HG02885 (cell line): Measurements from ENCODE around the gene ZNF526.
A peak's percentile ranks its signal among the peaks of the same experiment; 100 is the strongest.

Source experiments
- ATAC-seq: cut with Tn5 transposase; IDR thresholded peaks from one replicate; pipeline ENCODE4 v1.9.1; 2021; ENCODE audit warnings: mild to moderate bottlenecking; ENCODE audit not compliant: unreplicated experiment, poor library complexity

The ZNF526 gene

GRCh38 chr19:42193706-42194105, 26.4 kb upstream of the ZNF526 start:
- no peak for ATAC-seq

DNA sequence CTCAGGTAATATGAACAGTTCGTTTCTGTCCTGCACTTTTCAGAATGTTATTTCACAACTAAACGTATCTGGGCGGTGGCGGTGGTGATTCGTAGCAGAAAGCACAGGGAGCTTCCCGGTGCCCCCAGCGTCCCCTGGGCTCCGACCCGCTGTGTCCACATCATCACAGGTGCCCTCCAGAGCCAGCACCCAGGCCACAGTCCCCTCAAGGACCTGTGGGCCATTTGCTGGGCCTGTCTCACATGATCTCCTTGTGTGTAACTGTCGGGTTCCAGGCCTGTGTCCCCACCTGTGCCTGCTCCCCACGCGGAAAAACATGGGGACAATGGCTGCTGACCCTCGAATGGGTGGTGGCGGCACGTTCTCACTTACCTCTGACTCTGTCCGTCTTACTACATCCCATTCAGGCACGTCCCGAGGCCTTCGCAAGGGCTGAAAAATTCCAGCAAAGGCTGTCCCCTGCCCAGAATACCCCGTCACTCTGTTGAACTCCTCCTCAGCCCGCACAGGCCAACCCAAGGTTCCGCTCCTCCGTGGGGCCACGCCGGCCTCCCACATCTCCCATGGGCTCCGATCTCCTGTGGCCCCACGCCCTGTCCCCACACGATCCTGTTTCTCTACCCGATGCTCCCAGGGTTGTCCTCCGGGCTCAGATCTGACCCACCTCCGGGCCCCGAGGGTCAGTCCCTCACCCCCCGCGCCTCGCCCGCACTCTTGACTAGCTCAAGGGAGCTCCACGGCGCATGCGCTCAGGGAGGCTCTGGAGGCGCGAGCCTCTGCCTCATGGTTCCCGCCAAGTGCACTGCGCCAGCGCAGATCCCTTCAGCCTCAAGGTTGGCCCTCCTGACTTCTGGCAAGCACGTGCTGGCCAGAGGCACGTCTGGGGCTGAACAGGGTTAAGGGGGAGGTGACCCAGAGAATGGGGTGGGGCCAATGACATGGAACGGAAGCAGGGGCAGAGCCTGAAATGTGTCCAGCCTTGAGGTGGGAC, 23.8 kb upstream of the ZNF526 start:
- no peak for ATAC-seq

DNA sequence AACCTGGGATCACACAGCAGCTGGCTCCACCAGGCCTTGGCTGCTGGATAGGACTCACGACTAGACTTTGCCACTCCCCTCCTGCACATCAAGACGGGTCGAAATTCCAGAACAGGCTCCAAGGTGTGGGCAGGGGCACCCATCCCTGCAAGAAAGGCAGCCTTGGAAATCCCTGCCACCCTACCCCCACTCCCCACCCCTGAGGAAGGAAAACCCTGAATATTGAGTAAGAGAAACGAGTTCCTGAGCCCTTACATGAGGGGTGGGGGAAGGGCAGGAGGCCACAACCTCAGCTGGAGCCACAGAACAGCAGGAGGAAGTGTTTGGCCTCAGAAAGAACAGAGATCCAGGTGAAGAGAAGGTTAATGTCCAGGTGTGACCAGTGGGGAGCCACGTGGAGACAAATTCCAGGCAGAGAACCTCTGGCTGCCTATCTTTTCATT, 22.7 kb upstream of the ZNF526 start:
- ATAC-seq = no peak

GRCh38 chr19:42198676-42199439, 21.3 kb upstream of the ZNF526 start:
- ATAC-seq = peak; percentile 40

DNA sequence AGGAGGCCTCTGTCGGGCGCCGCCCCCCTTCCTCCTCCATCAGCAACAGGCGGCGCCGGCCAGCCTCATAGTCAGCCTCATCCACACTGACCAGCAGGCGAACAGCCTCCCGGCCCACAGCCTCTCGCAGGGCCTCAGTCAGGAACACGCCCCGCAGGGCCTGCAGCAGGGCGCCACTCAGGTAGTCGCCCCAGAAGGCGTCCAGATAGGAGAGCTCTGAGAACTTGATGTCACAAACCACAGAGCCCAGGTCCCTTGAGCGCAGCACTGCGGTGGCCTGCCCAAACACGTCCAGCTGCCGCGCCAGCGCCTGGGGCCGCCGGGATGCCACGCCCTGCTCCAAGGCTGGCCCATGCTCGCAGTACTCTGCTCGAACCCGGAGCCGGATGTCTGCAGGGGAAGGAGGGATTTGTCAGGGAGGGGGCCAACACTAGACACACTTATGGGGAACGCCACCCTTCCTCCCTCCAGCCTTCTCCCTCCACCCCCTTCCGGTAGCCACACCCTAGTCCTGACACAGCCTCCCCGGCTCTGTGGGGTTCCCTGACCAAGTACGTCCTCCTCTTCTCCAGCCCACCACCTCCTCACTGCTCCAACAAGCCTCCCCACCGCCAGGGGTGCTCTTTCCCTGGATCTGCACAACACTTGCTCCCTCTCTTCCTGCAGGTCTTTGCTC, 20.5 kb upstream of the ZNF526 start:
- ATAC-seq = peak; percentile 41

DNA sequence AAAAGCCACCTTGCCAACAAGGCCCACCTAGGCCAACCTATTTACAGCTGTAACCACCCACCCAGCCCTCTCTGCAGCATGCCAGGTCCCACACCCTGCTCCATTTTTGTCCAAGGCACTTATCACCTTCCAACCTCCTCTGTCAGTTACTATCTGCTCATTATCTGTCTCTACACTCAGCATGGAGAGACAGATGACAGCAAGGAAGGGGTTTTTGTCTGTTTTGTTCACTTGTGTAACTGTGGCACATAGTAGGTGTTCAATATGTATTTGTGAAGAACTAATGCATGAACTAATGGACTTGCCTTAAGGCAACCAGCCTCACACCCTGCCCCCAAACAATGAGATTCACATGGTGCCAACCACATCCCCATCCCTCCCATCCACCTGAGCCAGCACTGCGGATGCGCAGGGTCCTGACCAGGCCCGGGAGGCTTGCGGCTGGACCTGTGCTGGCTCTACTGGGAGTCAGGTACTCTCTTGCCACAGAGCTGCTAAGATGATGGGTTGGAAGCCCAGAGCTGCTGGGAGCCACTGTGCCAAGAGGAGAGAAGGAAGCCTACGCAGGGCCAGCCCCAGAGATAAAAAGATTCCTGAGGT, 19.9 kb upstream of the ZNF526 start:
- no peak for ATAC-seq

- ATAC-seq = peak; percentile 57
Observed at GRCh38 chr19:42201489-42202289, 18.4 kb upstream of the ZNF526 start.

- ATAC-seq = no peak
Observed at GRCh38 chr19:42202290-42202880, 17.7 kb upstream of the ZNF526 start.

DNA sequence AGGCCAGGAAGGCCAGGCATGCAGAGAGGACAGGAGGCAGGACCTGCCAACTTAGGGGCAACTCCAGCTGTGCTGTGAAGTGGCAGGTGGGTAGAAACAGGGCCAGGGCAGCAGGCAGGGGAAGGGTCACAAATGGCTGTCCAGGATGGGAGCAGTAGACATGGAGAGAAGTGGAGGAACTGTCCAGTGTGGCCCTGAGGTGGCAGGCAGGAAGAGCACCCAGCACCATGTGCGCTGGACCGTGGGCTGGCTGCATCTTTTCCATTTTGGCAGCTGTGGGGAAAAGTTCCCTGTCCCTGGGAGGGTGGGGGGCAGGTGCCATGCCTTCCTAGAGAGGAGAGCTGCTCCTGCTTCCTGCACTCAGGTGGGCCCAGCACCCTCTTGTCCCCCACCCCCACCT, 16.4 kb upstream of the ZNF526 start:
- no peak for ATAC-seq

- no peak for ATAC-seq
Observed at GRCh38 chr19:42204664-42205063, 15.4 kb upstream of the ZNF526 start.

DNA sequence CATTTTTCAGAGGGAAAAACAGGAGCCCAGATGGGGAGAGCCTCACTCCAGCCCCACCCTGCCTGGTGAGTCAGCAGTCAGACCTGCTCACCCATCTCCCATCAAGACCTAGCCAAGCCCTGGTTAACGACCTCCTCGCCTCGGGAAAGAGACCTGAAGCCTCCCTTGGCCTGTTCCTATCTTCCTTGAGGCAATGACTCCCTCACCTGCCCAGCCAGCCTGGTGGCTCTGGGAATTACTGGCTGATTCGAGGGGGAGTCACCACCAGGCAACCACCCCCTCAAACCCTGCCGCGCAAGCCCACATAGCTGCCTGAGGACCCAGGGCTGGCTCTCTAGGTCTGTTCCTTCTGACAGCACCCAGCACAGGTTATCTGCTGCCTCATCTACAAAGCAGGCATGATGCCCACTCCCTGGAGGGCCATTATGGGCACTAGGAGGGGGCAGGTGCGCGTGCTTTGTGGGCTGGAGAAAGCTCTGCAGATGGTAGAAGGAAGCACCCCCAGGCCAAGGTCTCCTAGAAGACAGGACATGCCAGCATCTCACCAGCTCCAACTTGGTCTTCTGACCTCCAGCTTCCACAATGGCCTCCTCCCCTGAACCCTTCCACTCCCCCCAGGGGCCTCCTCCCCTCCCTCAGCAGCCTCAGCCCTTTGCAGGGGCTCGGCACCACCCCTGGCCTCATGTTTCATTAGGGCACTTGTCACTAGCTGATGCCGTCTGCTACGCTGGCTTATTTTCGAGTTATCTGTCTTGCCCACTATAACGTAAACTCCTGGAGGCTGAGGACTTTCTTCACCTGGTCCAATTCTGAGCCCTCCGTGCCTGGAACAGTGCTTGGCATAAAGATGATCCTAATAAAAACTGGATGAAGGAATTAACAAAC, 13.0 kb upstream of the ZNF526 start:
- ATAC-seq = no peak

- ATAC-seq = no peak
Observed at GRCh38 chr19:42207767-42208271, 12.3 kb upstream of the ZNF526 start.

DNA sequence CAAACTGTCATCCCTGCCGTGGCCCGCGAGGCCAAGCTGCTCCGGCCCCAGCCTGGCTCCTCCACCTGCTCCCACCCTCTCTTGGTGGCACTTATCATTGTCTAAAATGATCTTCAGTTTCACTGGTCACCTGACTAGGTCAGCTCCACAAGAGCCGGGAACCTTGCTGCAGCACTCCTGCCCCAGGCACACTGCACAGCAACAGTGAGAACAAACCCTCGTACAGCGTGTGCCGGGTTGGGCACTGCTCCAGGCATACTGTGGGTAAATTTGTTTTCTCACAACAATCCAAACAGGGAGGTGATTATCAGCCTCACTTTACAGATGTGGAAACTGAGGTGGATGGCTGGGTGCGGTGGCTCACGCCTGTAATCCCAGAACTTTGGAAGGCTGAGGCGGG, 11.5 kb upstream of the ZNF526 start:
- no peak for ATAC-seq

DNA sequence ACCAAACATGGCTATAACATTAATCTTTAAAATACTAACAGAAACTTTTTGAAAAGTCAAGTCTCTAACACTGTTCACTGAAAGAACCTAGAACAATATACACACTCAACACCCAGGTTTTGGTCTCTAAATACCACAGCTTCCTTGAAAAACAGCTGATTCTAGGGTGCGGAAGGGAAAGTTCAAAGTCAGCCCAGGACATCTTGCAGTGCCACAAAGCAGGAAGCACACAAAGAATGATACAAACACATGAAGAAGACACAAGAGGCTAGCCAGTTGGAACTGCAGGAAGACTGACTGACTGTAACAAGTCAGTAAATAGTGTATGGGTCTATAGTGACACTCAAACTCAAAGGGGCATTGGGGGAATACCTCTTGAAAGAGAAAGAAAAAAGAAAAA, 7.2 kb upstream of the ZNF526 start:
- no peak for ATAC-seq

GRCh38 chr19:42214810-42215485, 5.2 kb upstream of the ZNF526 start:
- ATAC-seq = no peak

DNA sequence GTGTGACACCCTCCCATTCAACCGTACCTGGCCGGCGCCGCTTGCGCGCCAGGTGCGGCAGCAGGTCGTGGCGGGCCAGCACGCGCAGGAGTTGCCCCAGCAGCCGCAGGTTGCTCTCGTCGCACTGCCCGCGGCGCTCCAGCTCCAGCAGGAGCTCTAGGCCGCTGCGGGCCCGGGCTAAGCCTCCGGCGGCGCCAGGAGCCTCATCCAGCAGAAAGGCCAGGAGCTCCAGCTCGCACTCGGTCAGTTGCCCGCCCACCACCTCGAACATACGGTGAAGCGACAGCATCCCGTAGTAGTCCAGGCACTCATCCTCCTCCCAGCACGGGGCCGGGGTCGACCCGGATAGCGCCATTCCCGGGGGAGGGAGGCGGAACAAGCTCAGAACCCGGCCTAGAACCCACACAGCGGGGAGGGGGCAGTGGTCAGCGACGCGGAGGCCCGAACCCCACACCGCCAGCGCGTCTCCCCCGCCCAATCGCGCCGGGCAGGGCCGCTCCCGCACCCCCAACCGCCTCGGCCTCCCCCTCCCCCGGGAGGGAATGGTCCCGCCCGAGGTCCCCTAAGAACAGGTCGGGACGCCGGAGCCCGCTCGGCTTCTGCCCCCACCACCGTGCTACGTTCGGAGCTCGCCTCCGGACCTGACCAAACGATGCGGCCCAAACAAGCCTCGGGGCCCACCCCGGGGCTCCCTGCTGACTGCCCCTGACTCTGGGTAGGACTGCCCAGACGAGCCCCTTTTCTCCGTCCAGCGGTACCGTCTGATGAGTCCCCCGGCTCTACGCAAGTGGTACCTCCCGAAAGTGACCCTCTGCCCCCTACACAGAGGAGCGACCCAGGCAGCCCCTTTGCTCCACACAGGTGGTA, 3.2 kb upstream of the ZNF526 start:
- peak; percentile 3 for ATAC-seq
